CD14-positive monocyte (primary cell): Measurements from ENCODE around the gene PLD6. TPM values are rescaled to one million over a fixed set of nuclear protein-coding genes. Genes with fewer than 3 reads are reported as not detected.

Experiments used
- DNase-seq, 3 donors: peaks; one replicate each; pipeline ENCODE4 v3.0.0-alpha.2; 2011 to 2022
- H2AFZ ChIP-seq: 2 replicates; pipeline ENCODE4 v1.6.0; 2012; ENCODE audit warnings: mild to moderate bottlenecking, low read depth, low read length, inconsistent platforms; ENCODE audit not compliant: insufficient read depth, poor library complexity, severe bottlenecking
- H3K27ac ChIP-seq, 2 donors: 1 replicate in 1 of 2; 2 replicates in 1 of 2; pipeline ENCODE4 v1.5.1; 2012 to 2013; ENCODE audit warnings: low read length in 2 of 2, control low read depth in 1 of 2, inconsistent platforms in 1 of 2, low read depth in 1 of 2, mild to moderate bottlenecking in 1 of 2
- H3K27me3 ChIP-seq, 2 donors: one replicate each; pipeline versions ENCODE4 v1.6.0 to v1.6.1; 2011 to 2013; ENCODE audit warnings: low read length in 2 of 2; ENCODE audit not compliant: control insufficient read depth in 2 of 2, insufficient read depth in 2 of 2
- H3K36me3 ChIP-seq, 2 donors: replicated peaks in 1 of 2; 1 replicate in 1 of 2; 2 replicates in 1 of 2; pipeline versions ENCODE4 v1.5.1 to v1.6.1; 2012 to 2013; ENCODE audit warnings: low read length in 2 of 2, control low read depth in 1 of 2, inconsistent platforms in 1 of 2, mild to moderate bottlenecking in 1 of 2; ENCODE audit not compliant: insufficient read depth in 2 of 2, control insufficient read depth in 1 of 2
- H3K4me1 ChIP-seq, 2 donors: 1 replicate in 1 of 2; 2 replicates in 1 of 2; pipeline versions ENCODE4 v1.5.1 to v1.6.1; 2012 to 2013; ENCODE audit warnings: low read length in 2 of 2, control low read depth in 1 of 2, inconsistent platforms in 1 of 2, mild to moderate bottlenecking in 1 of 2, moderate library complexity in 1 of 2; ENCODE audit not compliant: insufficient read depth in 2 of 2, control insufficient read depth in 1 of 2
- H3K4me2 ChIP-seq: replicated peaks from 2 replicates; pipeline ENCODE3; 2012; ENCODE audit warnings: low read length, moderate library complexity, mild to moderate bottlenecking; ENCODE audit not compliant: poor library complexity, severe bottlenecking; ENCODE audit errors: extremely low read depth
- H3K4me3 ChIP-seq, 3 experiments: fragments of 200-600 bp in 1 of 3; sonication (generic) in 1 of 3; replicated peaks in 1 of 3; 1 replicate in 2 of 3; 2 replicates in 1 of 3; pipeline ENCODE4 v1.5.1; 2011 to 2013; ENCODE audit warnings: low read length in 3 of 3, mild to moderate bottlenecking in 3 of 3, control low read depth in 2 of 3, low read depth in 2 of 3, inconsistent platforms in 1 of 3, moderate library complexity in 1 of 3
- H3K79me2 ChIP-seq: 2 replicates; pipeline ENCODE4 v1.6.0; 2012; ENCODE audit warnings: mild to moderate bottlenecking, control low read depth, inconsistent platforms, low read length, moderate library complexity; ENCODE audit not compliant: insufficient read depth
- H3K9ac ChIP-seq: 2 replicates; pipeline ENCODE4 v1.6.0; 2017; ENCODE audit warnings: low read length, mild to moderate bottlenecking; ENCODE audit not compliant: insufficient read depth, poor library complexity, severe bottlenecking
- H3K9me3 ChIP-seq, 2 donors: replicated peaks in 1 of 2; 1 replicate in 1 of 2; 2 replicates in 1 of 2; pipeline versions ENCODE4 v1.5.1 to v1.6.1; 2012 to 2013; ENCODE audit warnings: low read length in 2 of 2, control low read depth in 1 of 2; ENCODE audit not compliant: control insufficient read depth in 1 of 2, insufficient read depth in 1 of 2
- H4K20me1 ChIP-seq: 2 replicates; pipeline ENCODE4 v1.6.0; 2012; ENCODE audit warnings: mild to moderate bottlenecking, low read length, control low read depth, moderate library complexity; ENCODE audit not compliant: insufficient read depth
- H3K27ac Mint-ChIP-seq, 7 donors: one replicate each; pipeline ENCODE4 v1.8.0; 2020; ENCODE audit warnings: mild to moderate bottlenecking in 7 of 7, mixed read lengths in 7 of 7, moderate library complexity in 6 of 7, inconsistent platforms in 2 of 7
- H3K27me3 Mint-ChIP-seq, 3 donors: one replicate each; pipeline ENCODE4 v1.8.0; 2021 to 2022; ENCODE audit warnings: low read depth in 3 of 3, mild to moderate bottlenecking in 3 of 3, mixed read lengths in 3 of 3, moderate library complexity in 3 of 3, inconsistent platforms in 1 of 3
- H3K36me3 Mint-ChIP-seq, 2 donors: one replicate each; pipeline ENCODE4 v1.8.0; 2020; ENCODE audit warnings: mixed read lengths in 2 of 2, inconsistent platforms in 1 of 2, mild to moderate bottlenecking in 1 of 2
- H3K4me1 Mint-ChIP-seq: one replicate; pipeline ENCODE4 v1.8.0; 2020; ENCODE audit warnings: mild to moderate bottlenecking, mixed read lengths
- H3K4me3 Mint-ChIP-seq, 2 donors: one replicate each; pipeline ENCODE4 v1.8.0; 2020; ENCODE audit warnings: mild to moderate bottlenecking in 2 of 2, mixed read lengths in 2 of 2, moderate library complexity in 1 of 2
- H3K9me3 Mint-ChIP-seq, 7 donors: one replicate each; pipeline ENCODE4 v1.8.0; 2020 to 2022; ENCODE audit warnings: mixed read lengths in 7 of 7, mild to moderate bottlenecking in 6 of 7, moderate library complexity in 6 of 7, inconsistent platforms in 2 of 7
- CTCF ChIP-seq: fragments of 200-600 bp; IDR thresholded peaks from one replicate; pipeline ENCODE4 v1.8.0; 2022; ENCODE audit warnings: antibody characterized with exemption, mild to moderate bottlenecking
- WGBS: methylation state at CpG from one replicate; pipeline ENCODE4 v1.1.5; 2013; ENCODE audit warnings: missing lambda C conversion rate; ENCODE audit not compliant: insufficient coverage; 5-methylcytosine and 5-hydroxymethylcytosine counted together
- intact Hi-C, 2 donors: fragments of 100-400 bp; cut with micrococcal nuclease; formaldehyde crosslinking; loops; one replicate each; pipeline versions ENCODE4 v1.15.0 to v1.15.1; 2023
- polyA plus RNA-seq, 3 donors: library from polyadenylated mRNA; depleted of rRNA in 1 of 3; unstranded in 2 of 3; stranded (reverse) in 1 of 3; fragments of 300-500 nt in 2 of 3; fragments of >200 nt in 1 of 3; fragmentation: Illumina TruSeq in 2 of 3; gene quantifications; 1 replicate in 2 of 3; 2 replicates in 1 of 3; pipeline ENCODE4 v1.2.3, GENCODE V29; 2012 to 2021

Gene PLD6
- polyA plus RNA-seq, 3 donors: 0.16 to 0.76 (median 0.50) TPM

DNA sequence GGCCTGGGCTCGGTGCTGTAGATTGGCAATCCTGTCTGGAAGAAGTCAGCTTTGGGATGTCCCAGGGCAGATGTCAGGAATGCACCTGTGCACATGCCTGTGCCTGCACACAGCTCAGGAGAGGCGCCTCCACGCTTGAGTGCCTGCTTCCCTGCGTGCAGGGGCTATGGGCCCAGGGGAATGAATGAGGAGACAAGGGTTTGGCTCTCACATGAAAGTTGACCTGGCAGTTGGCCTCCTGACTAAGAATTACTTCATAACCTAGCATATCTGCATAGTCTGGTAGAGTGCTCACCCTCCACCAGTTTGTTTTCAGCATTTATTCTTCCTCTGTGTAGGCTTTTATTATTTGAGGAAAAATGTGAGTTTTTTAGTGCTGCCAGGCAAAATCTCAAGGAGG, 50.0 kb downstream of the PLD6 start:
- no peak for TF ChIP-seq CTCF
- DNase-seq: no peak
- Histone ChIP-seq H3K27me3 (no peaks in the 10 kb centered on the region), H3K27ac (no peak overlapping the region), H3K79me2 (no peaks in the 10 kb centered on the region), H4K20me1 (peaks cover 5% of the 10 kb centered on the region), H3K9me3 (no peaks in the 10 kb centered on the region), H2AFZ (no peak overlapping the region), H3K4me2 (no peak overlapping the region), H3K36me3 (peaks cover 59 to 82% of the 10 kb centered on the region in 2 donors), H3K4me3 (no peak overlapping the region), H3K9ac (no peak overlapping the region), H3K4me1 (peaks cover 19 to 20% of the 10 kb centered on the region in 2 donors)
- intact Hi-C loops: no loop called here
- Mint-ChIP-seq H3K4me1 (peaks cover 24% of the 10 kb centered on the region), H3K27me3 (peaks cover 0 to 3% (median 0%) of the 10 kb centered on the region in 3 donors), H3K36me3 (peaks cover 83 to 87% of the 10 kb centered on the region in 2 donors), H3K27ac (no peak overlapping the region), H3K9me3 (peaks cover 0 to 3% (median 0%) of the 10 kb centered on the region in 7 donors), H3K4me3 (no peak overlapping the region)
- 100% methylated on average over 1 of the region's 4 CpGs for WGBS

DNA sequence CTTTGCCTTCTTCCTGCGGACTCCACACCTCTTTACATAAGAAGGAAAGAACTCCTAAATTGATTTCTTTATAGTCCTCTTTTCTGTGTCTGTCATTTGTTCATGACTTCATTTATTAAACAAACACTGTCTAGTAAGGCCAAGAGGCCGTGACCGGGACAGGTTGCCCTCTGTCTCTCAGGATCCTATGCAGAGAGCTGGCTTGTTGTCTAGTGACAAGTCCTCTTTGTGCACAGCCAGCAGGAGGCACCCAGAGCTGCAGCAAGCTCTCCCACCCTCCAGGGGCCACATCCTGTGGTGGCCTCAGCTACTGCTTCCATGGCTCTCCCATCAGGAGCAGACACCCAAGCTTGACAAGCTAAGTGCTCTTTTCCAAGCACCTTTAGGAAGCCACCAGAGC, 50.6 kb downstream of the PLD6 start:
- H3K36me3 Mint-ChIP-seq: peaks cover 78 to 83% of the 10 kb centered on the region in 2 donors
- no peak overlapping the region for H3K9ac ChIP-seq
- peaks cover 0 to 3% (median 0%) of the 10 kb centered on the region in 7 donors for H3K9me3 Mint-ChIP-seq
- H3K79me2 ChIP-seq: no peaks in the 10 kb centered on the region
- WGBS: 97% methylated on average over 3 of the region's 3 CpGs
- H3K27ac Mint-ChIP-seq: no peak overlapping the region
- no peaks in the 10 kb centered on the region for H3K27me3 ChIP-seq
- H3K4me3 Mint-ChIP-seq: no peak overlapping the region
- H4K20me1 ChIP-seq: peaks cover 5% of the 10 kb centered on the region
- no peak for TF ChIP-seq CTCF
- peaks cover 54 to 77% of the 10 kb centered on the region in 2 donors for H3K36me3 ChIP-seq
- H3K27ac ChIP-seq: no peak overlapping the region
- peaks cover 29% of the 10 kb centered on the region for H3K4me1 Mint-ChIP-seq
- peaks cover 25 to 26% of the 10 kb centered on the region in 2 donors for H3K4me1 ChIP-seq
- H3K9me3 ChIP-seq: no peaks in the 10 kb centered on the region
- DNase-seq: no peak
- no peak overlapping the region for H3K4me3 ChIP-seq
- intact Hi-C loops: no loop called here
- peaks cover 0 to 3% (median 0%) of the 10 kb centered on the region in 3 donors for H3K27me3 Mint-ChIP-seq
- H2AFZ ChIP-seq: no peak overlapping the region
- H3K4me2 ChIP-seq: no peak overlapping the region
